ENCODE data around the gene PARP2. TPM values are rescaled to one million over a fixed set of nuclear protein-coding genes. Genes with fewer than 3 reads are reported as not detected.

PARP2 gene
- total and polyA plus RNA-seq, 9 of the 15 experiments (the other 6 are each of a cell fraction or from before 2014, with no cell fraction given) = 19.7 to 50.5 (median 29.9) TPM

DNA sequence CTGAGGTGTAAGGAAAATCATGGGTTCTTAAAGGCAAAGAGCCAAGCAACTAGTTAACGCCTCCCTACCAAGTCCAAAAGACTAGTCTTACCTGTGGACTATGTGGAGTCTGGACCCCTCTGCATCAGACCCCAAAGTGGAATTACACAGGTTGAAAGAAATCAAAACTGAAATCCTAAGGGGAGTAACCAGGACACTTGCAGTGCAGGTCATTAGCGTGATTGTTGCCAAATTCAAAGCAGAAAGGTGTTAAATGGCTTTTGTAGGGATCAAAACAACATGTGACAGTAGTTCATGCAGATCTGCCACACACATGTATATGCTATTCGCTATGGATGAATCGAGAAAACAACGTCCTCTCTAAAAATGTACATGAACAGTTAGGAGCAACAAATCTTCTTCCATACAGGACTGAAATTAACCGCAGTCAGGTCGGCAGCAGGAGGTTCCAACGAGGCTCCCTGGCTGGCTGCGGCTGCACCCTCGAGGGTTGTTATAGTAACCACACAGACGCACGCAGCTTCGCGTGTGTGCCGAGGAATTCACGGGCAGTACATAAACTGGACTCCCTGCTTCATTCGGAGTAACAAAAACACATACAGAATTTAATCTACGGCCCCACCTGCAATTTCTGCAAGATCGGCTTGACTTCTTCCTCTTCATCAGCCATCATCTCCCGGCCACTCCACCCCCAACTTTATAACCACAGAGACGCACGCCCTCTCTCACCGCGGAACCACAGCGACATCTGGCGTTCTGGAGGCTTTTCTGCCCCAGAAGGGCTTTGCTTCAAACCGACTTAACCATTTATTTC lies 38.0 kb upstream of the PARP2 start, which contains the start of gene TTC5 (continued):
- TF ChIP-seq CHD7 (IDR thresholded peaks at IDR 0.05; ENCODE audit: low read depth, low read length) = no peak
- TF ChIP-seq NR4A1 (CRISPR knock-in tag; IDR thresholded peaks at IDR 0.05) = no peak
- TF ChIP-seq NR4A1 (tag; IDR thresholded peaks at IDR 0.05) = no peak
- TF ChIP-seq ZBTB8A (IDR thresholded peaks at IDR 0.05; ENCODE audit: partially characterized antibody) = no peak
- TF ChIP-seq SETDB1 (IDR thresholded peaks at IDR 0.05; ENCODE audit: low read length) = no peak
- no peak for TF ChIP-seq U2AF1 (optimal IDR thresholded peaks at IDR 0.05; ENCODE audit: low read depth, low read length)
- TF ChIP-seq, protein P1, sequence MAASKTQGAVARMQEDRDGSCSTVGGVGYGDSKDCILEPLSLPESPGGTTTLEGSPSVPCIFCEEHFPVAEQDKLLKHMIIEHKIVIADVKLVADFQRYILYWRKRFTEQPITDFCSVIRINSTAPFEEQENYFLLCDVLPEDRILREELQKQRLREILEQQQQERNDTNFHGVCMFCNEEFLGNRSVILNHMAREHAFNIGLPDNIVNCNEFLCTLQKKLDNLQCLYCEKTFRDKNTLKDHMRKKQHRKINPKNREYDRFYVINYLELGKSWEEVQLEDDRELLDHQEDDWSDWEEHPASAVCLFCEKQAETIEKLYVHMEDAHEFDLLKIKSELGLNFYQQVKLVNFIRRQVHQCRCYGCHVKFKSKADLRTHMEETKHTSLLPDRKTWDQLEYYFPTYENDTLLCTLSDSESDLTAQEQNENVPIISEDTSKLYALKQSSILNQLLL (CRISPR knock-in tag; IDR thresholded peaks at IDR 0.05; ENCODE audit: borderline replicate concordance) = no peak
- TF ChIP-seq ZNF589 (CRISPR knock-in tag; IDR thresholded peaks at IDR 0.05; ENCODE audit: low read depth) = no peak
- TF ChIP-seq RBM15 (IDR thresholded peaks at IDR 0.05; ENCODE audit: insufficient read depth, low read length) = no peak
- no peak for TF ChIP-seq PREB (CRISPR knock-in tag; IDR thresholded peaks at IDR 0.05)
- TF ChIP-seq RHOXF2B (CRISPR knock-in tag; conservative IDR thresholded peaks at IDR 0.05) = no peak

Measured in K562 (cell line).